Brain pericyte (primary cell): ENCODE data around the gene CES4A.
"Not testable (repeated sequence)": the region's sequence is repeated elsewhere in the genome, so short reads cannot be mapped to it uniquely, and the experiment has no call there.

ENCODE experiments used
- DNase-seq: peaks from one replicate; pipeline ENCODE4 v3.0.0-alpha.2; 2012; ENCODE audit warnings: low read depth, low spot score

Gene CES4A

DNA sequence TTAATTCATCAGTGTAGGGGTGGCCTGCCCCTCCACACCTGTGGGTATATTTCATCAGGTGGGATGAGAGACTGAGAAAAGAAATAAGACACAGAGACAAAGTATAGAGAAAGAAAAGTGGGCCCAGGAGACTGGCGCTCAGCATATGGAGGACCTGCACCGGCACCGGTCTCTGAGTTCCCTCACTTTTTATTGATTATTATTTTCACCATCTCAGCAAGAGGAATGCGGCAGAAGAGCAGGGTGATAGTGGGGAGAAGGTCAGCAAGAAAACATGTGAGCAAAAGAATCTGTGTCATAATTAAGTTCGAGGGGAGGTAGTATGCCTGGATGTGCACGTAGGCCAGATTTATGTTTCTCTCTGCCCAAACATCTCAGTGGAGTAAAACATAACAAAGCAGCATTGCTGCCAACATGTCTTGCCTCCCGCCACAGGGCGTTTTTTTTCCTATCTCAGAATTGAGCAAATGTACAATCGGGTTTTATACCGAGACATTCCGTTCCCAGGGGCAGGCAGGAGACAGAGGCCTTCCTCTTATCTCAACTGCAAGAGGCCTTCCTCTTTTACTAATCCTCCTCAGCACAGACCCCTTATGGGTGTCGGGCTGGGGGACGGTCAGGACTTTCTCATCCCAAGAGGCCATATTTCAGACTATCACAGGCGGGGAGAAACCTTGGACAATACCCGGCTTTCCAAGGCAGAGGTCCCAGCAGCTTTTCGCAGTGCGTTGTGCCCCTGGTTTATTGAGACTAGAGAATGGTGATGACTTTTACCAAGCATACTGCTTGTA is 32.8 kb upstream of the CES4A start:
- DNase-seq = not testable (repeated sequence)

DNA sequence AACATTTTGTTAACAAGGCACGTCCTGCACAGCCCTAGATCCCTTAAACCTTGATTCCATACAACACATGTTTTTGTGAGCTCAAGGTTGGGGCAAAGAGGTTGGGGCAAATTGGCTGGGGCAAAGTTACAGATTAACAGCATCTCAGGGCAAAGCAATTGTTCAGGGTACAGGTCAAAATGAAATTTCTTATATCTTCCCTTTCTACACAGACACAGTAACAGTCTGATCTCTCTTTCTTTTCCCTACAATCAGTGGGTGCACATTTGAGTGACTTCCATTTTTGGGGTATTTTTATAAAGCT is 32.3 kb upstream of the CES4A start:
- not testable (repeated sequence) for DNase-seq

DNA sequence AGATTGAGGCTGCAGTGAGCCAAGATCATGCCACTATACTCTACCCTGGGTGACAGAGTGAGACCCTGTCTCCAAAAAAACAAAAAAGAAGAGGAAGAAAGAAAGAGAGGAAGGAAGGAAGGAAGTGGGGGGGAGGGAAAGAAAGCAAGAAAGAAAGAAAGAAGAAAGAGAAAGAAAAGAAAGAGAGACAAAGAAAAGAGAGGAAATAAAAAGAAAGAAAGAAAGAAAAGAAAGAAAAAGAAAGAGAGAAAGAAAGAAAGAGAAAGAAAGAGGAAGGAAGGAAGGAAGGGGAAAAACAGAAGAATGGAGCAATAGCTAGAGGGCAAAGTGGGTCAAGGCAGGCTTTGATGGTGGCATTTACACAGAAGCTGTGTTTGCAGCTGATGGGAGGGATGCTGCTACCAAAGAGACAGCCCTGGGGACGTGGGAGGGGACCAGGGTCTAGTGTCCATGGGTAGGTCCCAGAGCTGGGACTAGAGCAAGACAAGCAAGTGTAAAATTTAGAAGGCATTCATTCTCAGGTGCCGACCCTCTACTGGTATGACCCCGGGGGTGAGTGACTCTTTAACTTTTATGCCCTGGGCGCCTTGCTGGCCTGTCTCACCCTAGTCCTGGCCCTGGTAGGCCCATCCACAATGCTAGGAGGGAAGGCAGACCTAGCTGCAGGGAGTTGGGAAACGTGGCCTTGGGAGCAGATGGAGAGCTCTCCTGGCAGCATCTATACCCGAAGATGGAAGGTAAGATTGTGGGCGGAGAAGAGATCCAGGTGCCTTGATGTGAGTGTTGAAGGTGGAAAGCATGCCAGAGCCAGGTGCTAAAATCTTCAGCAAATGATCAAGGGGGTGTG is 29.3 kb upstream of the CES4A start:
- no peak for DNase-seq

DNA sequence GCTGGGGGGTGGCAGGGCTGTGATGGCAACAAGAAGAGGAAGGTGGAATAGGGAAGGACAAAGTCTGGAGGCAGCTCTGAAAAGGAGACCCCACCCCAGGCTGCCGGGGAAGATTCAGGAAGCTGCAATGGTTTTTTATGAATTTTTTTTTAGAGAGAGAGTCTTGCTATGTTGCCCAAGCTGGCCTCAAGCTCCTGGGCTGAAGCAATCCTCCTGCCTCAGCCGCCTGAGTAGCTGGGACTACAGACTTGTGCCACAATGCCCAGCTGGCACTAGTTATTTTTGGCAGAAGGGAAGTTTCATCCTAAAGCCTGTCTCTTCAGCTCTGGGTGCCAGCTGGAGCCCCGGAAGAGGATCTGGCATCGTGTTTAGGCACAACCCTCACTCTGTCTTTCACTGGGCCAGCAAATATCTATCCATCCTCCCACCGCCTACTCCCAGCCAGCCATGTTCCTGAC is 28.7 kb upstream of the CES4A start:
- no peak for DNase-seq

DNA sequence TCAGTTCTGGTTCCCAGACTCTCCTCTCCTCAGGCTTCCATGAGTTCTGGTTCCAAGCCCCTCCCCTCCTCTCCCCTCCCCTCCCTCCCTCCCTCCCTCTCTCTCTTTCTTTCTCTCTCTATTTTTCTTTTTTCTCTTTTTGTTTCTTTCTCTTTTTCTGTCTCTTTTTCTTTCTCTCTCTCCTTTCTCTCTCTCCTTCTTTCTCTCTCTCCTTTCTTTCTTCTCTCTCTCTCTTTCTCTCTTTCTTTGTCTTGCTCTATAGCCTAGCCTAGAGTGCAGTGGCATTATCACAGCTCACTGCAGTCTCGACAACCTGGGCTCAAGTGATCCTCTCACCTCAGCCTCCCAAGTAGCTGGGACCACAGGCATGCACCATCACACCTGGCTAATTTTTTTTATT is 28.1 kb upstream of the CES4A start:
- no peak for DNase-seq

DNA sequence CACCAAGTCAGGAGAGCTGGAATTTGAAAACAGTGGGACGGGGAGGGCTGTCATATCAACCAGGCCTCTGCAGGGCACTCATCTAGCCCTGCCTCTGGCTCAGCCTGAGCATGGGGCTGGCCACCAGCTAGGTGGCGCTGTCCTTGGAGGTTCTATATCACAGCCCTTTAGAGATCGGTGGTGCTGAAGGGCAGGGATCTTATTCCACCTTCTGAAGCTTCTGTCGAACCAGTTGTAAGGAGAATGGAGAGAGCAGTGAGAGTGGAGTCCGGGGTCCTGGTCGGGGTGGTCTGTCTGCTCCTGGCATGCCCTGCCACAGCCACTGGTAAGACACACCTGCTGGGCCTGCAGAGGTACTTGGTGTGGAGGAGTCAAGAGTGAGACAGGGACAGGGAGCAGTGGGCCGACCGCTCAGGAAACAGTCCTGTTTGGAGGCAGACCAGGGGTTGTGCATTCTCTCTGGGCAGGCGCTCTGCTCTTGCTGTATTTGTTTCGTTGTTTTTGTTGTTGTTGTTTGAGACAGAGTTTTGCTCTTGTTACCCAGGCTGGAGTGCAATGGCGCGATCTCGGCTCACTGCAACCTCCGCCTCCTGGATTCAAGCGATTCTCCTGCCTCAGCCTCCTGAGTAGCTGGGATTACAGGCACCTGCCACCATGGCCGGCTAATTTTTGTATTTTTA is 27.2 kb upstream of the CES4A start, which contains the start of gene CES3:
CES3 (plus strand) TSS at position 202 of the 680 bp plus-strand sequence; CDS start at position 244, 42 bp downstream.
- no peak for DNase-seq

DNA sequence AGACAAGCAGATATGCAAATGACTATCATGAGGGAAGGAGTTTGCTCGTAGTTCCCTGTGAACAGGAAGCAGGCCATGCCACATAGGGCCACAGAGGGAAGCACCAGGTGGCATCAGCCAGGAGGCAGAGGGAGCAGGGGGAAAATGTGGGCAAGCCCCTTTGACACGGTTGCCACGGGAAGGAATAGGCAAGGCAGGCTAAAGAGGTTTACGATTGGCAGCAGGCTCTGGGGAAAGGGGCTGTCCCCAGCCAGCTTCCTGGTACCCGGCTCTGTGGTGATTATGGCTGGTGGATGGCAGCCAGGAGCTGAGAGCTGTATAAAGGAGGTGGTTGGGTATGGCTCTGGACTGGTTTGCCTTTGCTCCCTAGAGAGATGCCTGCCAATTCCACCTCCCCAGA is 26.5 kb upstream of the CES4A start:
- no peak for DNase-seq

DNA sequence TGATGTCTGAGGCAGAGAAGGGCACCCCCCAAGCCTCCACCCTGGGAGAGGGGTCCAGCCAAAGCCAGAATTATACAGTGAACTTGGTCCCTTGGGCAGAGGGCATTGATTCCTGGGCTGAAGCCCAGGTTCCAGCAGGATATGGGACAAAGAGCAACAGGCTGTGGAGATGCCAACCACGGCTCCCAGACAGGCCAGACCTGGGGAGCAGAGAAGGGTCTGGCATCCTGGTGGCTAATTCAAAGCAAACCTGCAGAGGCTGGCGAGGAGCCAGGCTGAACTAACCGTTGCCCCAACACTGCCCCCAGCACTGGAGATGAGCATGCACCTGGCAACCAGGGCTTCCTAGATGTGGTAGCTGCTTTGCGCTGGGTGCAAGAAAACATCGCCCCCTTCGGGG is 24.3 kb upstream of the CES4A start:
- DNase-seq = no peak

DNA sequence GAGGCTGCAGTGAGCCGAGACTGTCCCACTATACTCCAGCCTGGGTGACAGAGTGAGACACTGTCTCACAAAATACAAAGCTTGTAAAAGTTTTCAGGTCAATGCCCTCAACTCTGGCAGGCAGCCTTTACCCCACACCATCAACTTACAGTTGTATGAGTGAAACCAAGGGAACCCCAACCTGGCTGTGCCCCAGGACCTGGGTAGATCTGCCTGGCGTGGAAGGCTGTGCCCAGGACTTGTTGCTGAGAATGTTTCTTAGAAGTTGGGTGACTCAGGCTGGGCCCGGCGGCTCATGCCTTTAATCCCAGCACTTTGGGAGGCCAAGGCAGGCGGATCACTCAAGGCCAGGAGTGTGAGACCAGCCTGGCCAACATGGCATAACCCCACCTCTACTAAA is 19.5 kb upstream of the CES4A start:
- DNase-seq = no peak

DNA sequence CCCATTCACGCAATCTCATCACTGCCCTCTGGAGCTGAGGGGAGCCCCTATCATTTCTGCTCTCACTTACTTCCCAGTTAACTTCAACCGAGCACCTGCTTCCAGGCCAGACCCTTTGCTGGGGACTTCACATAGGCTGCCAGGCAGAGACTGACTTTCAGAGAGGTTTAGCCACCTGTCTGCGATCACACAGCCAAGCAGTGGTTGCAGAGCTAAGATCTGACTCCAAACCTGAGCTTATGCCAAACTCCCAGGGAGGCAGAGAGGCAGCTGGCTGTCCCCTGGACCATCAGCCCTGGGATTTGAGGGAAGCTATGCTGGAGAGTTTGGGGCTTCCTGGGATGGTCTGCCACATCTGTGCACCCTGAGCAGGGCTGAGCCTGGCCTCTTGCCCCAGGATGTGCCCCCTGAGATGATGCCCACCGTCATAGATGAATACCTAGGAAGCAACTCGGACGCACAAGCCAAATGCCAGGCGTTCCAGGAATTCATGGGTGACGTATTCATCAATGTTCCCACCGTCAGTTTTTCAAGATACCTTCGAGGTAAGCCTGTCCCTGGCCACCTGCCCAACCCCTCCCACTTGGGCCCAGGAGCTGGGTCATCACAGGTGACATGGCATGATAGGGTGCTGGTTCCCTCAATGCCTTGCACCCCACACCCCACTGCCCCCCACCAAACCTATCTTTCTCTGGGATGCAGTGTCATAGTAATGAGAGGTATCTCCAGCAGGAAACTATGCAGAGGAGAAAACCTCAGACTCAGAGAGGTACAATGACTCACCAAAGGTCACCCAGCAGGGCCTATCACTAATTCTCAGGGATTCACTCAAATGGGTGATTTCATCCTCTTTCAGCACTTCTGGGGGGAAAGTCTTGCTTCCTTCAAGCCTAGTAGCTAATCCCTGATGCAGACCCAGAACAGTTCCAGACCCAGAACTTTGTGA is 17.3 kb upstream of the CES4A start:
- no peak for DNase-seq

DNA sequence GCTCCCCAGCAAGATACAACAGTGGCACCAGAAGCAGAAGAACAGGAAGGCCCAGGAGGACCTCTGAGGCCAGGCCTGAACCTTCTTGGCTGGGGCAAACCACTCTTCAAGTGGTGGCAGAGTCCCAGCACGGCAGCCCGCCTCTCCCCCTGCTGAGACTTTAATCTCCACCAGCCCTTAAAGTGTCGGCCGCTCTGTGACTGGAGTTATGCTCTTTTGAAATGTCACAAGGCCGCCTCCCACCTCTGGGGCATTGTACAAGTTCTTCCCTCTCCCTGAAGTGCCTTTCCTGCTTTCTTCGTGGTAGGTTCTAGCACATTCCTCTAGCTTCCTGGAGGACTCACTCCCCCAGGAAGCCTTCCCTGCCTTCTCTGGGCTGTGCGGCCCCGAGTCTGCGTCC is 15.4 kb upstream of the CES4A start:
- DNase-seq = no peak

DNA sequence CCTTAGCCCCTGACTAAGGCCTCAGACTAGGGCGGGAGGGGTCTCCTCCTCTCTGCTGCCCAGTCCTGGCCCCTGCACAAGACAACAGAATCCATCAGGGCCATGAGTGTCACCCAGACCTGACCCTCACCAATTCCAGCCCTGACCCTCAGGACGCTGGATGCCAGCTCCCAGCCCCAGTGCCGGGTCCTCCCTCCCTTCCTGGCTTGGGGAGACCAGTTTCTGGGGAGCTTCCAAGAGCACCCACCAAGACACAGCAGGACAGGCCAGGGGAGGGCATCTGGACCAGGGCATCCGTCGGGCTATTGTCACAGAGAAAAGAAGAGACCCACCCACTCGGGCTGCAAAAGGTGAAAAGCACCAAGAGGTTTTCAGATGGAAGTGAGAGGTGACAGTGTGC is 14.7 kb upstream of the CES4A start:
- DNase-seq = no peak

DNA sequence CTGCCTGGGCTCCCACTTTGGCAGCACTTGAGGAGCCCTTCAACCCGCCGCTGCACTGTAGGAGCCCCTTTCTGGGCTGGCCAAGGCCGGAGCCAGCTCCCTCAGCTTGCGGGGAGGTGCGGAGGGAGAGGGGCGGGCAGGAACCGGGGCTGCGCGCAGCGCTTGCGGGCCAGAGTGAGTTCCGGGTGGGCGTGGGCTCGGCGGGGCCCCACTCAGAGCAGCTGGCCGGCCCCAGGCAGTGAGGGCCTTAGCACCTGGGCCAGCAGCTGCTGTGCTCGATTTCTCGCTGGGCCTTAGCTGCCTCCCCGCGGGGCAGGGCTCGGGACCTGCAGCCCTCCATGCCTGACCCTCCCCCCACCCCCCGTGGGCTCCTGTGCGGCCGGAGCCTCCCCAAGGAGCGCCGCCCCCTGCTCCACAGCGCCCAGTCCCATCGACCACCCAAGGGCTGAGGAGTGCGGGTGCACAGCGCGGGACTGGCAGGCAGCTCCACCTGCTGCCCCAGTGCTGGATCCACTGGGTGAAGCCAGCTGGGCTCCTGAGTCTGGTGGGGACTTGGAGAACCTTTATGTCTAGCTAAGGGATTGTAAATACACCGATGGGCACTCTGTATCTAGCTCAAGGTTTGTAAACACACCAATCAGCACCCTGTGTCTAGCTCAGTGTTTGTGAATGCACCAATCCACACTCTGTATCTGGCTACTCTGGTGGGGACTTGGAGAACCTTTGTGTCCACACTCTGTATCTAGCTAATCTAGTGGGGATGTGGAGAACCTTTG is 14.0 kb upstream of the CES4A start:
- not testable (repeated sequence) for DNase-seq

DNA sequence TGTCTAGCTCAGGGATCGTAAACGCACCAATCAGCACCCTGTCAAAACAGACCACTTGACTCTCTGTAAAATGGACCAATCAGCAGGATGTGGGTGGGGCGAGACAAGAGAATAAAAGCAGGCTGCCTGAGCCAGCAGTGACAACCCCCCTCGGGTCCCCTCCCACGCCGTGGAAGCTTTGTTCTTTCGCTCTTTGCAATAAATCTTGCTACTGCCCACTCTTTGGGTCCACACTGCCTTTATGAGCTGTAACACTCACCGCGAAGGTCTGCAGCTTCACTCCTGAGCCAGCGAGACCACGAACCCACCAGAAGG is 13.5 kb upstream of the CES4A start:
- not testable (repeated sequence) for DNase-seq

DNA sequence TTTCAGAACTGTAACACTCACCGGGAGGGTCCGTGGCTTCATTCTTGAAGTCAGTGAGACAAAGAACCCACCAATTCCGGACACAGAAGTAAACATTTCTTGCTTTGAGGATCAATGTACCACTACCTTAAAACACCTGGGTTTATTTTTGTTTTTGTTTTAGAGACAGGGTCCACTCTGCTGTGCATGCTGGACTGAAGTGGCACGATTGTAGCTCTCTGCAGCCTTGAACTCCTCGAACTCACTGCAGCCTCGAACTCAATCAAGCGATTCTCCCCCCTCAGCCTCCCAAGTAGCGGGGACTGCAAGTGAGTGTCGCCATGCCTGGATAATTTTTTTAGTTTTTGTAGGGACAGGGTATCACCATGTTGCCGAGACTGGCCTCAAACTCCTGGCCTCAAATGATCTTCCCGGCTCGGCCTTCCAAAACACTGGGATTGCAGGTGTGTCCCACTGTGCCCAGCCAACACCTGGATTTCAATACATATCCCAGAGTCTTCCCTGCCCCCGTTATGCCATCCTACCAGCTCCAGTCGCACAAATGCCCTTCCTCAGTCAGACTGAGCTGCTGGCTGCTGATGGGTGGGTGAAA is 13.0 kb upstream of the CES4A start:
- DNase-seq = no peak

DNA sequence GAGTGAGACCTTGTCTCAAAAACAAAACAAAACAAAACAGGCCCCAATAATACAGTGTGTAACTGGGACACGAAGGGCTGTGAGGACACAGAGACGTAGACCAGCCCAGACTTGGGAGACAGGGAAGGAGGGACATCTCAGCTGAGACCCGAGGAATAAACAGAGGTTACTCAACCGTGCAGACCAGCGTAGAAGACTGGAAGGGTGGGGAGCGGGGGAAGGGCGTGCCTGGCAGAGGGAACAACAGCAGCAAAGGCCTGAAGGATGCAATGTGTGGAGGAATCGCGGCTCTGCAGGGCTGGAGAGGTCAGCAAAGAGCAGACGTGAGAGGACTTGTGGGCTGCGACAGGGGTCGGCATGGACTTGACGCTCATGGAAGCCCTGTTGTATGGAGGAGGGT is 11.6 kb upstream of the CES4A start:
- DNase-seq = no peak

DNA sequence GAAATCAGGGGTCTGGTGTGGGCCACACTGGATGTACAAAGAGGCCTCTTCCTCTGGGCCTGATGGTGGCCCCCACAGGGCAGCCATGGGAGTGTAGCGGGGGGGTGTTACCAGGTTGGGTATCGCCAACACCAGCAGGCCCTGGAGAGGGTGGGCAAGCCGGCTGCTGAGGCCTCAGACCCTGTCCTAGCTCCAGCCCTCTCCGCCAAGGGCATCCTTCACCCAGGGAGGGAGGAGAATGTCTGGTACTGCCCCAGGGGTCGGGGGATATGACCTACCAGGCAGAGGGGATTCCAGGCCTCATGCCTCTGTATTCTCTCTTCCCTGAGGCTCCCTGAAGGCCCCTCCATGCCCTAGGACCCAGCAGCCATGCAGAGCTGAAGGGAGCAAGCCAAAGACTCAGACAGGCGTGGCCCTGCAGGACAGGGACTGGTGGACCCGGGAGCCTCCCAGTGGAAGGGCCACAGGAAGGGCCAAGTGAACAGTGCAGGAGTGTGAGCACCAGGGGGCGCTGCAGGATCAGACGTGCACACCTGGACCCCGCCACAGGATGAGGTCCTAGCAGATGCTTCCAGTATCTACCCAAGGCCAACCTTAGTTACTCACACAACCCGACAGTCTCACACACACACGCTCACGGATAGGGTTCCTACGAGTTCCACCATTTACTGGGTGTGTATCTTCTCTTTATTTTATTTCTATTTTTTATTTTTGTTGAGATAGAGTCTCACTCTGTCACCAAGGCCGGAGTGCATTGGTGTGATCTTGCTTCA is 10.9 kb upstream of the CES4A start:
- DNase-seq = no peak

DNA sequence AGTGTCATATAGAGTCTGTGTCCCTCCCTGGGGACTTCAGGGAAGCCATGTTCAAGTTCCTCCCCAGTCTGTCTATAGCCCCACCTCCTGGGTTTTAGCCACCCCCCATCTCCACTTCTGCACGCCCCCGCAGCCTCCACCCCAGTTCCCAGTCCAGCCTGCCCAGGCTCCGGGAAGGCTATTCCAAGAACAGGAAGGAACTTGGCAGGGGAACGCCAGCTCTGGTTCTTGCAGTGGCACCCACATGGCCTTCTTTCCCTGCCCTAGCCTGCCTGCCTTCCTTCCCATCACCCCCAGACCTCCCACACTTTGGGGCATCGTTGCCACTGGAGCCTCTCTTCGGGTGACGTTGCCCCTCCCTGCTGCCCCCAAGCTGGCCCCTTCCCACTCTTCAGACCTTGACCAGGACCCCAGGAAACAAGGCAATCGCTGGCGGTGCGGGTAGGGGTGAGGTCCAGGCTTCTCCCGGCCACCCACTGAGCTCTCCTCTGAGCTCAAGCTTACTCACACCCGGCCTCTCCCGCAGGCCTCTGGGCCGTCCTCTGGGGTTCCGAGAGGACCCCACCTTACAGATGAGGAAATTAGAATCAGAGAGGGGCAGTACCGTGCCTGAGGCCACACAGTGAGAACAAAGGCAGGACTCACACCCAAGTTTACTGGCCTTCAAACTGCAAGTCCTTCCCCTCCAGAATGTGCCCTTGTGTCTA is 9.2 kb upstream of the CES4A start:
- DNase-seq = no peak

DNA sequence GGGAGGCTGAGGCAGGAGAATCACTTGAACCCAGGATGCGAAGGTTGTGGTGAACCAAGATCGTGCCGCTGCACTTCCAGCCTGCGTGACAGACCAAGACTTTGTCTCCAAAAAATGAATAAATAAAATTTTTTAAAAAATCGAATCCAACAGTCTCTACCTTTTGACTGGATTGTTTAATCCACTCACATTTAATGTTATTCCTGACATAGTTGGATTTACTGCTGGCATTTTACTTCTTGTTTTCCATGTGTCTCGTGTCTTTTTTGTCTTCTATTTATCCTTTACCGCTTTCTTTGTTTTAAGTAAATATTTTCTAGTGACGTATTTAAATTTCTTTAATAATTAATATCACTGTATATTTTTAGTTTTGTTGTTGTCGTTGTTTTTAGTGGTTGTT is 5.4 kb upstream of the CES4A start:
- DNase-seq = no peak
